NCI-H187 treated with DMSO at 0.1 percent for 48 hours (cell line): ENCODE measurements around the gene ZKSCAN1.
"Not testable (repeated sequence)": the region's sequence is repeated elsewhere in the genome, so short reads cannot be mapped to it uniquely, and the experiment has no call there.

ENCODE experiments used
- DNase-seq: peaks from one replicate; lab custom pipeline; 2025; lab: John Stamatoyannopoulos, UW

Gene ZKSCAN1

GRCh38 chr7:100003711-100004661 lies 11.4 kb upstream of the ZKSCAN1 start:
- DNase-seq = no peak

- DNase-seq = no peak
Measured at GRCh38 chr7:100007887-100008286, 7.5 kb upstream of the ZKSCAN1 start.

- no peak for DNase-seq
Measured at GRCh38 chr7:100008525-100008924, 6.9 kb upstream of the ZKSCAN1 start.

GRCh38 chr7:100009952-100010351 lies 5.4 kb upstream of the ZKSCAN1 start:
- DNase-seq = not testable (repeated sequence)

GRCh38 chr7:100010901-100011300 lies 4.5 kb upstream of the ZKSCAN1 start:
- DNase-seq = no peak

GRCh38 chr7:100011516-100011915 lies 3.9 kb upstream of the ZKSCAN1 start:
- no peak for DNase-seq

- not testable (repeated sequence) for DNase-seq
Measured at GRCh38 chr7:100012385-100013327, 2.7 kb upstream of the ZKSCAN1 start.

GRCh38 chr7:100013328-100013676 lies 2.1 kb upstream of the ZKSCAN1 start:
- DNase-seq = no peak

GRCh38 chr7:100016215-100016901 lies 962 bp downstream of the ZKSCAN1 start:
- DNase-seq = no peak

- DNase-seq = no peak
Measured at GRCh38 chr7:100017300-100017699, 1.9 kb downstream of the ZKSCAN1 start.

GRCh38 chr7:100017875-100018274 lies 2.5 kb downstream of the ZKSCAN1 start:
- DNase-seq = no peak

GRCh38 chr7:100019908-100020307 lies 4.5 kb downstream of the ZKSCAN1 start:
- peak; percentile 45 for DNase-seq

- no peak for DNase-seq
Measured at GRCh38 chr7:100021297-100021696, 5.9 kb downstream of the ZKSCAN1 start.

- no peak for DNase-seq
Measured at GRCh38 chr7:100022621-100023020, 7.2 kb downstream of the ZKSCAN1 start.

- DNase-seq = no peak
Measured at GRCh38 chr7:100023526-100023925, 8.1 kb downstream of the ZKSCAN1 start.

GRCh38 chr7:100024020-100024619 lies 8.7 kb downstream of the ZKSCAN1 start:
- DNase-seq = no peak

GRCh38 chr7:100027197-100027596 lies 11.8 kb downstream of the ZKSCAN1 start:
- no peak for DNase-seq

GRCh38 chr7:100029596-100029995 lies 14.2 kb downstream of the ZKSCAN1 start:
- no peak for DNase-seq

GRCh38 chr7:100033526-100033925 lies 18.1 kb downstream of the ZKSCAN1 start:
- no peak for DNase-seq

- no peak for DNase-seq
Measured at GRCh38 chr7:100034871-100035510, 19.6 kb downstream of the ZKSCAN1 start.

- no peak for DNase-seq
Measured at GRCh38 chr7:100035876-100036275, 20.5 kb downstream of the ZKSCAN1 start.
